Germinal center (tissue), 1 donor: ENCODE data around the gene LIMD2.

Experiments used
- DNase-seq: peaks from one replicate; pipeline ENCODE4 v3.0.0; 2012; ENCODE audit warnings: mixed read lengths, low spot score

Gene LIMD2

DNA sequence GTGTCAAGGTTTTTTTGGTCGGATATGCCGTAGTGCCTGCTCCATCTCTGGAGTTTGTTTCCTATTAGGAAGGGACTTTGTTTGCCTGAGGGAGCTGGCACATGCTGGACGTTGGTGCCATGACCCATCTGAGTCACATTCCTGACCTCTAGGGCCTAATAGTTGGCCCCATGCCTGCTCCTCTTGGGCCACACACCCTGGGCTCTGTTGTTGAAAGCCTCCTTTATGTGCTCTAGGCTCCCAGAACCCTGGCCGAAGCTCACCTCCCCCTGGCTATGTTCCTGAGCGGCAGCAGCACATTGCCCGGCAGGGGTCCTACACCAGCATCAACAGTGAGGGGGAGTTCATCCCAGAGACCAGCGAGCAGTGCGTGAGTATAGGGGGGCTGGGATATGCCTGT lies 18.4 kb downstream of the LIMD2 start:
- no peak for DNase-seq

DNA sequence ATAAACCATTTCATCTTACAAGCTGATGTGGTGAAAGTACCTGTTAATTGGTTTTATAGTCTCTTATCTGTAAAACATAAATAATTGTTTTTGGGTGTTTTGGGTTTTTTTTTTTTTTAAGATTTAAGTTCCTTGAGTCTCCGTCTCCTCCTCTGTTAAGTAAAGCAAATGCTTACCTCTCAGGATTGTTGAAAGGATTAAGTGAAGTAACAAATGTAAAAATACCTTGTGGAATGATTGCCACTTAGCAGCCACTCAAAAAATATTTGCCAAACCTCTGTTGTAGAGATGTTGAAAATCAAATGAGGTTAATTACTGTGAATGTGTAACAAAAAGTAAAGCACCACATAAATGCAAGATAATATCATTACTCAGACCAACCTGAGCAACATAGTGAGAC lies 19.2 kb downstream of the LIMD2 start:
- no peak for DNase-seq

DNA sequence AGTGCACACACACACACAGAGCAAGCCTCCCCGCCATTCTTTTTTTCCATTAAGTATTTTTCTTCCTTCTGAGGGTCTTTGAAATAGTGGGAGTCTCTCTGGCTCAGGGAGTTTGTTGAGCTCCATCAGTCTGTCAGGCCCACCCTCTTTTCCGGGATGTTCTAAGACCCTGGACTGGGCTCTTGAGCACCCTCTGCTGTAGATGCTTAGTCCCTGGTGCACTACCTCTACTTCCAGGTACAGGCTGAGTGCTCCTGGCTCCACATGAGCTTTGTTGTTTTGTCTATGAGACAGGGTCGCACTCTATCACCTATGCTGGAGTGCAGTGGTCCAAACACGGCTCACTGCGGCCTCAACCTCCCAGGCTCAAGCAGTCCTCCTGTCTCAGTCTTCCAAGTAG lies 20.7 kb downstream of the LIMD2 start:
- no peak for DNase-seq

DNA sequence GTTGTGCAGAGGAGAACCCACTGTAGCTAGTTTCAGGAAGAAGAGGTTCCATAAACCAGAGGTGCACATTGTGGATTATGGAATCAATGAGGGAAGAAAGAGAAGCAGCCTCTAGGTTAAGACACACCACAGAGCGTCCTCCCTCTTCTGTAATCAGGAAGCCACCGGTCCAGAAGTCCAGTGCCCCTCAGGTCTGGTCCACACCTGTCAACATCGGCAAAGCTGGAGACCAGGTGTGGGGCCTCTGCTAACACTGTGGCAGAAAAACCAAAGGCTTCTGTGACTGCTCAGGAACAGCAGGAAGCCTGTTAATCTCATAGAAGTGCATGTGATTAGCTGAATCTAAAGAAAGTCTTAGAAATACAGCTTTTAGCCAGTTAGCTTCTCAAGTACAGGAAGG lies 23.3 kb downstream of the LIMD2 start:
- no peak for DNase-seq

DNA sequence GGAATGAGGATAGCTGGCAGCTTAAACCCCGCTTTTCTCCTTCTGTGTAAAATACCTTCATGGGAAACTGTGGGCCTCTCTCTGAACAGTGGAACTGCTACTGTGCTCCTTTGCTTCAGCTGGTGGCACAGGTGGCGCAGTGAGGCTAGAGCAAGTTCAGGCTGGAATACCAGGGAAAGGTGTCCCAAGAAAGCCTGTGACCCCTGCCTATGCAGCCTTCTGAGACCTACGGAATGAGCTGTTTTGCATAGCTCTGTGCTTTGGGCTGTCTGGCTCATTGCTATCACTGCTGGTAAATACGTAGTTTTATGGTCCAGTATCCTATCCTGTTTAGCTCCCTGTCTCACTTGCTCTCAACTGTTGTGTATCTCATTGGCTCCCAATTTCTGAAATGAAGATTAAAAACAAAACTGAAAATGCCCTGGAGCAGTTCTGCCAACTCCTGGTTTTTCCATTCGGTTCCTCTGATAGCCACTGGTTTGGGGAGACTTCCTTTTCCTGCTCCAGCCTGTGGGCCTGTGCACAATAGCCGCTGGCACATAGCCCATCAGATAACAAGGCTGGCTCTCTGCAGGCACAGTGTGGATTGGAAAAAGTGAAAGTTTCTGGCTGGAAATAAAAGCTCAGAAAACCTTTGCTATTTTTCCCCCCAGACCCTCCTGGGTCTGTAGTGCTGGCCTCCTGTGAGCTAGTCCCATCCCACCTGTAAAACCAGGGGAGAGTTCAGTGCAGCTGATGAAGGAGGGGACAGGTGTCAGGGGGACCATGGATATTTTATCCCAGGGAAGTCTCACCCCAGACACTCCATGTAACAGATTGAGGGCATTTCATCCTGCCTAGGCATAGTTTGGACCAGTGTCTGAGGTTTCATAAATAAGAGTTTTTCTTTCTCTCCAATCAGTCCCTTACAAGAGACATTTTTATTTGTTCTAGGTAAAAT lies 24.0 kb downstream of the LIMD2 start:
- DNase-seq = no peak

DNA sequence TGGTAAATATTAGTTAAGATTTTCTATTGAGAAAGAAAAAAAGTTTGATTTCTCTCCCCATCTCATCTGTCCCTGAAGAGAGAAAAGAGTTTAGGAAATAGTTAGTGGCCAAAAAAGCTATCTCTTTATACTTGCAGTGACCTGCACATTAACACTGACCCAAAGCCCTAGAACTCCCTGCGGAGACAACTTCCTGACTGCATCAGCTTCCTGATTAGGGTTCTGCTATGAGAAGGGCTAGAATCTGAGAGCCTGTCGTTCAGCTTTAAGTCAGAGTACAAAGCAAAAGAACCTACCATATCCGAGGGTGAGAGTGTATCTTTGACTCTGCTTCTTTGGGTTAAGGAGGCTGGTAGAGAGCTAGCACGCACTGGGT lies 24.7 kb downstream of the LIMD2 start:
- DNase-seq = no peak

DNA sequence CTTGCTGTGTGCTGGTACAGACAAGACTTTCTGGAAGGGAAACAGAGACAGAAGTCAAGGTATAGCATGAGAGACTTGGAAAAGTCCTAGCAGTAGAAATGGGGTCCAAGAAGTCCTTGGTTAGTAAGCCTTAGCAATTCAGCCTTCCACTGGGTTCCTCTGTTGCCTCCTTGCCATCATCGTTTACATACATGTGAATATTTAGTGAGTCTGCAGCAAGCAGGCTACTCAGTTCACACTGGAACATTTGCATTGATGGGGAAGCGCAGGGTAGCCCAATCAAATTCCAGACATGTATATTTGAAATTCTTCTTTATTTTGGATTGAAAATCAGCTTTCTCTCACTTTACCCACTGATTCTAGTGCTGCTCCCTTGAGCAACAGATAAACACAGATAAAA lies 27.1 kb downstream of the LIMD2 start:
- DNase-seq = no peak

DNA sequence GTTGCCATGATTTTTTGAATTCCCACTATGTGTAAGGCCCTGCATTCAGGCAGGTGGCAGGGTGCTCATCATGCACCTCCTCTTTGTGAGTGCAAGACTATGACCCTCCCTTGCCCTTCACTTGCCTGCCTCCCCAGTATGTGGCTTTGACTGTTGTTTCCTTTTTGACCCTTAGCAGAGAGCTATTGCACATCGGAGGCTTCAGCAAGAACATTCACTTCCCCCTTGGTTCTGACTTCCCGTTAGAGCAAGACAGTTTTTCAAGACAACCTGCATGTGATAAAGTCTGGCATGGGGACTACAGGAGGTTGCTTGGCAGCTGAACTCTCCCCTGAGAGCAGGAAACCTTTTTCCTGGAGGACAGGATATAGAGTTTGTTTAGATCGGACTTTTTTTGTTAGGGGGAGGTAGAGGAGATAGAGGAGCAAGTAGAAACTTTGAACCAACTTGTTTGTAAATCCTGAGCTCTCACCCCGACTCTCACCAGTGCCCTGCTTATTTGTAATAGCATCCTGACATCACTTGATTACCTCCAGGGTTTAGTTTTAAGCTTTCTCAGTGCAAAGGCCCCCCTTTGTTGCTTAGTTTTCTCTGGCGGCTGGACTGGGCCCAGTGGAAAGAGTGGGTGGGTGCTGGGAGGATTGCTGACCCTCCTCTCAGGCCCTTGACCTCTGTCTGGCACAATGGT lies 34.3 kb downstream of the LIMD2 start:
- peak; percentile 44 for DNase-seq

DNA sequence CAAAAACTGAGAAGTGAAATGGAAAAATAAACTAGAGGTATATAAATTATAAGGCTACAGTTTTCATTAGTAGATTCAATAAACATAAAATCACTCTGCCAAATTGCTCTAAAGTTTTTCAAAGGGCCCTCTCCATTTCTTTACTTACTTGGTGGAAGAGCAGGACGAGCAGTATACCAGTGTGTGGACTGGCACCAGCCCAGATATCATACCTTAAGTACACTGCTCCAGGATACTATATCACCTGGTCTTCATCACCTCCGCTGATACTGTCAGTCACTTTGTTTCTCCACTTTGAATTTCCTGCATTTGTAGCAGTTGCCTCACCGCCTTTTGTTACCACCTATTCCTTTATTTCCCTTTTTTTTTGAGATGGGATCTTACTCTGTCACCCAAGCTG lies 40.1 kb downstream of the LIMD2 start:
- DNase-seq = no peak

DNA sequence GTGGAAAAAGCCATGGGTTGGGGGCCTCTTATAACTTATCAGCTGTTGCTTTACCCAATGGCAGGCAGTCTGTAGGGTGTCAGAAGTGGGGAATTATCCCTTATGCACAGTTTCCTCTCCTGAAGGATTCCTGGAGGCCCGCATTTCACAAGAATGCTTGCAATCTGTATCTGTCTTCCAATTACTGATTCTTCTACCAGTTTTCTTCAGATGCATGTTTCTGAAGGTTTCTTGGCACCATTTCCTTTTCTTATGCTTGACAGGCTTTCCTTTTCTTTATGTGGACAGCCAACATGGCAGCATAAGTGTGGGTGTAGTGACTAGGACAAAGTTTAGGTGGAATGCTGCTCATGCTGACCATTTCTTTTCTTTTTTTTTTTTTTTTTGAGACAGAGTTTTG lies 41.6 kb downstream of the LIMD2 start:
- DNase-seq = no peak

DNA sequence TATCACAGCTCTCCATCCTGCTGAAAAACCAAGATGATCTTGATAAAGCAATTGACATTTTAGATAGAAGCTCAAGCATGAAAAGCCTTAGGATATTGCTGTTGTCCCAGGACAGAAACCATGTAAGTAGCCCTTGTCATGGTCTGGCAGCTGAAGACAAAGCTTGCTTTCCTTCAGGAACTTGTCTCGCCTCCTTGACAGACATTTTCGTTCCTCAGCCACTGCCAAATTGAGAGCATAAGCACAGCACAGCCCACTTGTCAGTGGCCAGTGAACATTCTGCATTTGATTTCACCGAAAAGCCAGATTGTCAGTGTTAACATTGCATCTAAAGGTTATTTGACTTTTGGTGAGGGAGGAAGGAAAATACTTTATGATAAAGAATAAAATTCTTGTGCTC lies 42.1 kb downstream of the LIMD2 start:
- DNase-seq = no peak

DNA sequence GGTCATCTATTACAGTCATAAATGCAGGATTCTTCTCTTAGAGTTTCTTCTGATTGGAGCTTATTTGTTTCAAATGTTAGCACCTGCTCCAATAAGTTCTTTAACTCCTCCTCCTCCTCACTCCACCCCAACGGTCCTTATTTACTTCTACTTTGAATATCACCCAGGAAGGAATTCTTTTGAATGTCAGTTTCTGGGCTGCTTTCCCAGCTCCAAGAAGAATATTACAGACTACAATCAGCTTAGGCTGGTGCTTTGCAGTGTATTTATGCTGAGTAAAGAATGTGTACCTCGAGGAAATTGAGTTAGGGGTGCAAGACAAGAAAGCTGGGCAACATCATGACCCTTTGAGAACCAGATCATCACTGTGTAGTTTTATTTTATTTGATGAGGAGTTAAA lies 46.9 kb downstream of the LIMD2 start:
- no peak for DNase-seq

DNA sequence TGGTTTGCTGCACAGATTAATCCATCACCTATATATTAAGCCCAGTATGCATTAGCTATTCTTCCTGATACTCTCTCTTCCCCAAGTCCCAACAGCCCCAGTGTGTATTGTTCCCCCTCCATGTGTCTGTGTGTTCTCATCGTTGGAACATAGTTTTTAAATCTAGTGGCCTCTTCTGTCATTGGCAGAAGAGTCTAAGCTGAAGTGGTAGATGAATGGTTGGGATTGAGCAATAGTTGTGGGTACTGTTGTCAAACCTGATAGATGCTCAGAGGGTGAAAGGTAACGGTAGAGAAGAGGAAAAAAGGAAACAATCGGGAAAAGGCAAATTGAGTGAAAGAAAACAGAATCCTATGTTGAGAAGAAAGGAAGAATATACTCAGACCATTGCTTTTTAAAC lies 47.8 kb downstream of the LIMD2 start:
- no peak for DNase-seq

DNA sequence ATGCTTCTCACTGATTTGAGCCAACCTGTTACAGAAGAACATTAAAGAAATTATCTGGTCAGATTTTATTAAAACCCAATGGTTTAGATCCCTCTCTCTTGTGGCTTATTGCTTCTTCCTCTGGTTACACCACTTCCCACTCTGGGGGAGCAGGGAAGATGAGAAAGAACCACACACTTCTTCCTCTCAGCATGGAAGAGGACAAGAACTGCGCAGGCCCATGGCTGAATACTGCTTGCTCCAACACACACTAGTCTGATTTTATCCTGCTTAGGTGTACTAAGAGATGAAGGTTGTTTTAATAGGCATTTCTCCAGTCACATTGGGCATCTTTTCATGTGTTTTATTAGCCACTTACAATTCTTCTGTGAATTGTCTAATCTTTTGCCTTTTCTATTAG lies 50.1 kb downstream of the LIMD2 start:
- no peak for DNase-seq

DNA sequence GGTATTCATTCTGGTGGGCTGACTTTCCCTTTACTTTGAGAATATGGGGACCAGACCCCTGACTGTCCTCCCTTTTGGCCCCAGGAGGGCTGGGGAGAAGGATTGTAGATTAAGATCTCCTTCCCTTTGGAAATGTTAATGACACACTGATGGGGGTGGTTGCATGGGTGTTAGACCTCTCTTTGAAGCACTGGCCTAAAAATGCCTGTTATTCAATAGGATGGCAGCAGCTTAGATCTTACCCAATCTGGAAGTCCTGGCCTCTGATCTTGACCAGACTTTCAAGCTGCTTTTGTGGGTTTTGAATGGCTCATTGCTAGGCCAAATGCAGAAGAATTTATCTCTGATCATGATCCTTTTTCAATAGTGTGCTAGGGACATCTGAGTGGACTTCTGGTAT lies 52.0 kb downstream of the LIMD2 start:
- no peak for DNase-seq

DNA sequence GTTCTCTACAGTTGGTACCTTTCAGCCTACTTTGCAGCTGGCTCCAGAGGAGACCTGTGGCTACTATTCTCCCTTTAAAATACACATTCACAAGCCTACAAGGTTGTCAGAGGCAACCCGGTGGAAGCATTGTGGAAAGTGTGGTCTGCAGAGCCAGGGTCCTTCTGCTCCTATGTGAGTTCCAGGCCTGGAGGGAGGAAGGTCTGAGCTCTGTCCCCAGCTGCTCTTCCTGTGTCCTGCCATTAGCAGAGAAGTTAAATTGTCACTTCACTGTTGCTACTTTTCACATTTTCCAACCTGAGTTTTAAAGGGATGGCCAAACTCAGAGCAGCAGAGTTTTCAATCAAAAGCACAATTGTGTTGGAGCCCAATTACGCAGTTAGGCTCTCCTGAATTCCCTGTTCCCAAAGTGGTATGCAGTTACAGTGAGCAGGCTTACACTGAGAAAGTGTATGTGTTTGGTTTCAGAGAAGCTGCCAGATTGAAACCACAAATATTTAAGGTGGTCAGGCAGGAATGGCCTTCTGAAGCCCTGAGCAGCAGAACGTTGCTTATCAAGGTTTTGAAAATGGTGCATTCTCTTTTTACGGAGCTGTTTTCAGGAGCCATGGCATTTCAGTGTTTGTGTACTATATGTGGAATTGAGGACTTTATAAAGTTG lies 52.7 kb downstream of the LIMD2 start:
- no peak for DNase-seq

DNA sequence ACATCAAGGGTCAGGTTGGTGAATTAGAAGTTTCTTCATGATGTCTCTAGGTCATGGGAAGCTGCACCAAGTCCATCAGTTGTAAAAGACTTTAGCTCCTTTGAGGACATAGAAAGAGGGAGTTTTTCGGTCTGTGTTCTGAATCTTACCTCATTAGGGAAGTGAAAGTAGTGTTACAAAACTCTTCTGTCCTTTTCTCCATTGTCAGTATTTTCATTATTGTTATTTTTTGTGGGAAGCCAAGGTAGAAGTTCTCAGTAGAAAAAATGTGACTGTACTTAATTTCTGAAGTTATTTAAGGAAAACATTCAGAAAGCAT lies 53.5 kb downstream of the LIMD2 start:
- DNase-seq = peak; percentile 44
